Endothelial cell of umbilical vein (primary cell): ENCODE data around the gene DDIT4. TPM values are rescaled to one million over a fixed set of nuclear protein-coding genes. Genes with fewer than 3 reads are reported as not detected.

Experiments used
- BruUV-seq: library from RNA; stranded (reverse); fragments of 400-500 nt; replicated peaks from 2 replicates; lab custom pipeline; 2021; lab: Mats Ljungman, UMichigan
- CTCF ChIA-PET: fragments of 300-600, 350-600 bp; sonication (Branson Sonifier 250); formaldehyde crosslinking; loops from one replicate; lab custom pipeline; 2021; ENCODE audit warnings: antibody characterized with exemption, inconsistent platforms; lab: Charles Lee
- POLR2A ChIA-PET: fragments of 300-600, 350-600 bp; sonication (Branson Sonifier 250); formaldehyde crosslinking; loops from one replicate; lab custom pipeline; 2021; ENCODE audit warnings: antibody characterized with exemption, inconsistent platforms; lab: Charles Lee
- DNase-seq: peaks from one replicate; pipeline ENCODE4 v3.0.0-alpha.2; 2011; ENCODE audit warnings: low read depth, low spot score
- FAIRE-seq: peaks from 2 replicates; lab custom pipeline; 2011; peaks lifted over from hg19 to GRCh38; lab: Jason Lieb, UNC
- H2AFZ ChIP-seq: 2 replicates; pipeline ENCODE4 v1.6.0; 2012; ENCODE audit warnings: low read depth, low read length, control low read depth, inconsistent platforms
- H3K27ac ChIP-seq: 2 replicates; pipeline ENCODE4 v1.5.1; 2011; ENCODE audit warnings: low read depth, mild to moderate bottlenecking, control low read depth, low read length, moderate library complexity; ENCODE audit not compliant: insufficient read depth
- H3K27me3 ChIP-seq, 2 experiments: 2 replicates each; pipeline versions ENCODE4 v1.6.0 to v1.6.1; 2011; ENCODE audit warnings: low read length in 2 of 2, mixed read lengths in 1 of 2; ENCODE audit not compliant: control insufficient read depth in 2 of 2, insufficient read depth in 2 of 2
- H3K36me3 ChIP-seq, 2 experiments: 2 replicates in 1 of 2; 3 replicates in 1 of 2; pipeline ENCODE4 v1.5.1; 2011; ENCODE audit warnings: low read length in 2 of 2, mild to moderate bottlenecking in 1 of 2, moderate library complexity in 1 of 2; ENCODE audit not compliant: control insufficient read depth in 2 of 2, insufficient read depth in 2 of 2; ENCODE audit errors: extremely low read depth in 1 of 2
- H3K4me1 ChIP-seq: 3 replicates; pipeline ENCODE4 v1.5.1; 2011; ENCODE audit warnings: mild to moderate bottlenecking, low read length; ENCODE audit not compliant: control insufficient read depth, insufficient read depth; ENCODE audit errors: extremely low read depth
- H3K4me2 ChIP-seq: 2 replicates; pipeline ENCODE4 v1.6.1; 2011; ENCODE audit warnings: low read length, control low read depth, mixed read lengths; ENCODE audit not compliant: insufficient read depth
- H3K4me3 ChIP-seq, 3 experiments: fragments of 200-600 bp in 1 of 3; sonication (generic), shearing (Covaris generic) in 1 of 3; replicated peaks in 1 of 3; 2 replicates each; pipeline ENCODE4 v1.5.1; 2011 to 2016; ENCODE audit warnings: control low read depth in 3 of 3, low read length in 3 of 3, mild to moderate bottlenecking in 2 of 3, inconsistent platforms in 1 of 3, low read depth in 1 of 3, moderate library complexity in 1 of 3; ENCODE audit not compliant: insufficient read depth in 1 of 3
- H3K79me2 ChIP-seq: 2 replicates; pipeline ENCODE4 v1.6.0; 2012; ENCODE audit warnings: low read length, inconsistent platforms; ENCODE audit not compliant: control insufficient read depth, insufficient read depth
- H3K9ac ChIP-seq: replicated peaks from 2 replicates; pipeline ENCODE3; 2011; ENCODE audit warnings: low read length, control low read depth; ENCODE audit not compliant: insufficient read depth; ENCODE audit errors: extremely low read depth
- H3K9me1 ChIP-seq: replicated peaks from 3 replicates; pipeline ENCODE4 v1.6.0; 2011; ENCODE audit warnings: mild to moderate bottlenecking, low read length; ENCODE audit not compliant: control insufficient read depth, insufficient read depth; ENCODE audit errors: extremely low read depth
- H3K9me3 ChIP-seq: replicated peaks from 2 replicates; pipeline ENCODE4 v1.5.1; 2012; ENCODE audit warnings: low read length, inconsistent platforms; ENCODE audit not compliant: control insufficient read depth, insufficient read depth
- H4K20me1 ChIP-seq: replicated peaks from 2 replicates; pipeline ENCODE3; 2011; ENCODE audit warnings: mild to moderate bottlenecking, low read length; ENCODE audit not compliant: control insufficient read depth, insufficient read depth; ENCODE audit errors: extremely low read depth
- EZH2 ChIP-seq: IDR thresholded peaks from 2 replicates; pipeline ENCODE4 v1.6.1; 2012; ENCODE audit warnings: borderline replicate concordance, low read depth, mild to moderate bottlenecking, moderate library complexity, low read length, inconsistent platforms; ENCODE audit not compliant: severe bottlenecking
- FOS ChIP-seq: IDR thresholded peaks from 2 replicates; pipeline ENCODE4 v1.6.1; 2011; ENCODE audit warnings: mild to moderate bottlenecking, low read length, moderate library complexity, borderline replicate concordance; ENCODE audit not compliant: insufficient read depth
- GATA2 ChIP-seq: IDR thresholded peaks from 2 replicates; pipeline ENCODE4 v1.7.0; 2011; ENCODE audit warnings: low read depth, mild to moderate bottlenecking, moderate library complexity, mixed read lengths, low read length; ENCODE audit not compliant: insufficient read length, insufficient read depth
- JUN ChIP-seq: IDR thresholded peaks from 2 replicates; pipeline ENCODE4 v1.6.1; 2011; ENCODE audit warnings: borderline replicate concordance, low read depth; ENCODE audit not compliant: insufficient read length, insufficient read depth
- MYC ChIP-seq: IDR thresholded peaks from one replicate; pipeline ENCODE4 v1.6.1; 2011; ENCODE audit warnings: mild to moderate bottlenecking, low read depth, low read length
- POLR2A ChIP-seq: IDR thresholded peaks from 2 replicates; pipeline ENCODE4 v1.6.1; 2012; ENCODE audit warnings: low read depth, mild to moderate bottlenecking, control low read depth, low read length
- POLR2AphosphoS5 ChIP-seq: IDR thresholded peaks from 2 replicates; pipeline ENCODE4 v1.6.1; 2012; ENCODE audit warnings: low read depth, mild to moderate bottlenecking, control low read depth, low read length, moderate library complexity; ENCODE audit not compliant: insufficient read depth
- dilution Hi-C: fragments of 300-500 bp; cut with MboI; formaldehyde crosslinking; loops from one replicate; pipeline ENCODE4 v1.15.0; 2019; ENCODE audit warnings: low sequenced_read_pairs; ENCODE audit not compliant: extremely low pct_ligation_motif_present
- intact Hi-C: fragments of 100-400 bp; cut with micrococcal nuclease; formaldehyde crosslinking; loops from one replicate; pipeline ENCODE4 v1.10.0; 2022
- polyA plus RNA-seq, 4 experiments: library from polyadenylated mRNA; depleted of rRNA in 3 of 4; stranded (reverse) in 3 of 4; unstranded in 1 of 4; fragments of >200 nt; gene quantifications; 2 replicates each; pipeline versions ENCODE4 v1.2.1 to v1.2.3, GENCODE V29; 2011 to 2012; ENCODE audit warnings: missing spikeins in 1 of 4
- total RNA-seq: library from RNA; stranded (reverse); gene quantifications from 2 replicates; pipeline ENCODE4 v1.2.3, GENCODE V29; 2021
- TF ChIP-seq, protein P1 (sequence below), 2 donors: IDR thresholded peaks; 1 replicate in 1 of 2; 2 replicates in 1 of 2; pipeline ENCODE4 v1.5.1; 2011; ENCODE audit warnings: low read length in 2 of 2, mild to moderate bottlenecking in 2 of 2, moderate library complexity in 2 of 2, control low read depth in 1 of 2, inconsistent platforms in 1 of 2, low read depth in 1 of 2; ENCODE audit not compliant: insufficient read depth in 1 of 2; ENCODE audit errors: extremely low read depth in 1 of 2
- TF ChIP-seq, protein P2 (sequence below): IDR thresholded peaks from 2 replicates; pipeline ENCODE4 v1.6.1; 2011; ENCODE audit not compliant: insufficient read depth, insufficient read length

DDIT4 gene
- total and polyA plus RNA-seq, 2 donors (not counting 3 experiments of a cell fraction or from before 2014, with no cell fraction given): 60.4 to 65.3 TPM

DNA sequence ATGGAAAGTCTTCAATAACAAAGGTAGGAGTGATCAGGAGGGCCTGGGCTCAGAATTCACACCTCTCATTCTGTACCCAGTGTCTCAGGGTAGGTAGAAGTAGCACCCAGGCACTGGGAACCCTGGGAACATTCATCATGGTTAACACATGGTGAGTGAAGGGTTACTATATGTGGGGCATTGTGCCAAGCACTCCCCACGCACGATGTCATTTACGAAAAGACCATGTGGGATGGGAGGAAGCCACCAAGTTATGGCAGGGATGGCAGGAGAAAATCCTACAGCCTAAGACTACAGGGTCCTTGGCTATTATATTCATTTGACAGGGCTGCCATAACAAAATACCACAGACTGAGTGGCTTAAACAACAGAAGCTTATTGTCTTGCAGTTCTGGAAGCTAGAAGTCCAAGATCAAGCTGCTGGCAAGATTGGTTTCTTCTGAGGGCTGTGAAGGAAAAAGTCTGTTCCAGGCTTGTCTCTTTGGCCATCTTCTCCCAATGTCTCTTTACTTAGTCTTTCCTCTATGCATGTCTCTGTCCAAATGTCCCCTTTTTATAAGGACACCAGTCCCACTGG, 27.7 kb upstream of the DDIT4 start:
- FAIRE-seq (no peak), DNase-seq (no peak)
- Histone ChIP-seq H3K27me3 (no peaks in the 10 kb centered on the region), H3K36me3 (no peaks in the 10 kb centered on the region), H3K27ac (no peak overlapping the region), H3K9ac (no peak overlapping the region), H4K20me1 (no peaks in the 10 kb centered on the region), H3K4me2 (no peak overlapping the region), H3K4me1 (peaks cover 51% of the 10 kb centered on the region), H2AFZ (no peak overlapping the region), H3K79me2 (no peaks in the 10 kb centered on the region), H3K9me1 (no peaks in the 10 kb centered on the region), H3K9me3 (no peaks in the 10 kb centered on the region), H3K4me3 (no peak overlapping the region)
- no TSS peak for BruUV-seq
- ChIA-PET CTCF (interaction anchor here (1.3 to 2.8 kb wide), 2 partner anchors 81 to 120 kb away, joined by 3 to 10 read pairs; no protein-coding TSS in a partner anchor), POLR2A (interaction anchor here (3.1 kb wide), 1 partner anchor 28 kb away, joined by 22 read pairs; the partner anchor contains the start of gene DDIT4)
- no peak for TF ChIP-seq POLR2A
- no peak for TF ChIP-seq EZH2
- TF ChIP-seq JUN: no peak
- no peak for TF ChIP-seq MYC
- TF ChIP-seq POLR2AphosphoS5: no peak
- no peak for TF ChIP-seq FOS
- TF ChIP-seq GATA2: no peak
- TF ChIP-seq, protein P1, sequence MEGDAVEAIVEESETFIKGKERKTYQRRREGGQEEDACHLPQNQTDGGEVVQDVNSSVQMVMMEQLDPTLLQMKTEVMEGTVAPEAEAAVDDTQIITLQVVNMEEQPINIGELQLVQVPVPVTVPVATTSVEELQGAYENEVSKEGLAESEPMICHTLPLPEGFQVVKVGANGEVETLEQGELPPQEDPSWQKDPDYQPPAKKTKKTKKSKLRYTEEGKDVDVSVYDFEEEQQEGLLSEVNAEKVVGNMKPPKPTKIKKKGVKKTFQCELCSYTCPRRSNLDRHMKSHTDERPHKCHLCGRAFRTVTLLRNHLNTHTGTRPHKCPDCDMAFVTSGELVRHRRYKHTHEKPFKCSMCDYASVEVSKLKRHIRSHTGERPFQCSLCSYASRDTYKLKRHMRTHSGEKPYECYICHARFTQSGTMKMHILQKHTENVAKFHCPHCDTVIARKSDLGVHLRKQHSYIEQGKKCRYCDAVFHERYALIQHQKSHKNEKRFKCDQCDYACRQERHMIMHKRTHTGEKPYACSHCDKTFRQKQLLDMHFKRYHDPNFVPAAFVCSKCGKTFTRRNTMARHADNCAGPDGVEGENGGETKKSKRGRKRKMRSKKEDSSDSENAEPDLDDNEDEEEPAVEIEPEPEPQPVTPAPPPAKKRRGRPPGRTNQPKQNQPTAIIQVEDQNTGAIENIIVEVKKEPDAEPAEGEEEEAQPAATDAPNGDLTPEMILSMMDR (IDR thresholded peaks at IDR 0.05; ENCODE audit: extremely low read depth in 1 of 2, insufficient read depth in 1 of 2, low read depth in 1 of 2, low read length in 2 of 2): no peak
- TF ChIP-seq, protein P2, sequence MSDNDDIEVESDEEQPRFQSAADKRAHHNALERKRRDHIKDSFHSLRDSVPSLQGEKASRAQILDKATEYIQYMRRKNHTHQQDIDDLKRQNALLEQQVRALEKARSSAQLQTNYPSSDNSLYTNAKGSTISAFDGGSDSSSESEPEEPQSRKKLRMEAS: no peak
- dilution Hi-C loops (no loop called here), intact Hi-C loops (no loop called here)
